Melanocyte of skin (primary cell): Measurements from ENCODE around the gene BSND. TPM values are rescaled to one million over a fixed set of nuclear protein-coding genes. Genes with fewer than 3 reads are reported as not detected.

Experiments
- total RNA-seq, 2 donors: library from RNA; depleted of rRNA; stranded (reverse); fragments of >200 nt; gene quantifications; 2 replicates each; pipeline ENCODE4 v1.2.3, GENCODE V29; 2012

BSND gene
- not detected for total RNA-seq

DNA sequence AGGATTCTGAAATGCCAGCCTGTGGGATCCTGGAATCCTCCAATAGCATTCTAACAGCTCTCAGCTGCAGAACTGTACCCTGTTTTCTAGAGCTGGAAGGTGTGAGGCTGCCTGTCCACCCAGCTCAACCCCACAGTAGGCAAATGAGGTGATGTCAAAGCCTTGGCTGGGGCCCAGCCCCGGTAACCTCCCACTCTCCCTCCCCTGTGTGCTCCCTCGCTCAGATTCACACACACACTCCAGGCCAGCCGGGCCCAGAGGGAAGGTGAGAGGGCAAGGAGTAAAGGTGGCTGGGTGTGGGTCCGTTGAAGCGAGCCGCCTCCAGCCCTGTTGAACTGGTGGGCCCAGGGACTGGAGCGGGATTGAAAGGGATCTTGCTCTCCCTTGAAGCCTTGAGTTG is at the start of gene BSND:
Gene BSND (plus strand): TSS at position 257 of the 400 bp plus-strand sequence. CDS start 254 bp downstream, outside the sequence.

GRCh38 chr1:54980528-54981241 is 18.0 kb upstream of the BSND start, which contains the start of gene TMEM61:
Gene TMEM61, plus strand, starts transcription at chr1:54980628. Its CDS starts 438 bp downstream, at chr1:54981066.

GRCh38 chr1:55039342-55040082 is 40.8 kb downstream of the BSND start, which contains the start of gene PCSK9:
Gene PCSK9, plus strand, starts transcription at chr1:55039548. Its CDS starts 290 bp downstream, at chr1:55039838.

Other genes with a start within 250 kb of the BSND start
- gene PARS2, start 234.4 kb upstream of the BSND start, total RNA-seq: 1 to 10 TPM; 5.9 to 8.7 TPM
- gene TTC22, start 197.6 kb upstream of the BSND start, total RNA-seq: under 1 TPM in 1 of 2 donors, not detected in 1; under 0.01 TPM
- gene DHCR24, start 111.7 kb upstream of the BSND start, total RNA-seq: 100 to 1,000 TPM; 268 to 305 TPM
- gene TMEM61, start 18.3 kb upstream of the BSND start, total RNA-seq: not detected
- 1 to 10 TPM in 1 of 2 donors, under 1 TPM in 1; 0.33 to 1.7 TPM for gene PCSK9, start 40.6 kb downstream of the BSND start, total RNA-seq
- 10 to 100 TPM; 37.5 to 45.6 TPM for gene USP24, start 216.4 kb downstream of the BSND start, total RNA-seq